ENCODE measurements around the gene APOA4. TPM values are rescaled to one million over a fixed set of nuclear protein-coding genes. Genes with fewer than 3 reads are reported as not detected.

Gene APOA4
- polyA plus RNA-seq, 1 of the 3 experiments (the other 2 are of a cell fraction) = not detected

GRCh38 chr11:116792144-116792868 lies 30.8 kb downstream of the APOA4 start:
- no peak overlapping the region for H3K4me3 ChIP-seq (ENCODE audit: low read depth in 2 of 2, low read length in 1 of 2)
- peaks cover 3% of the 10 kb centered on the region for H3K79me2 ChIP-seq (ENCODE audit: insufficient read depth)
- no peaks in the 10 kb centered on the region for H3K9me3 ChIP-seq
- no peaks in the 10 kb centered on the region for H3K27me3 ChIP-seq (ENCODE audit: insufficient read depth)
- ChIA-PET POLR2A (no interaction called here), CTCF (interaction anchor here (1.1 to 11.4 kb wide), 16 partner anchors 11 to 352 kb away, joined by 3 to 268 read pairs (median 8); partner anchors contain the start of genes APOA1, APOA4, PAFAH1B2 and SIK3)
- H3F3A ChIP-seq (replicated peaks; ENCODE audit: insufficient read depth) = peaks cover 11% of the 10 kb centered on the region
- no peaks in the 10 kb centered on the region for H4K20me1 ChIP-seq (ENCODE audit: insufficient read depth)
- H2AFZ ChIP-seq (ENCODE audit: low read depth) = no peak overlapping the region
- peak overlapping the region in 1 of 2 experiments; percentile 44; a peak in 2 of 4 replicates for H3K27ac ChIP-seq (ENCODE audit: low read depth in 2 of 2, low read length in 1 of 2)
- no peaks in the 10 kb centered on the region for H3K36me3 ChIP-seq (replicated peaks in 1 of 2; ENCODE audit: control insufficient read depth in 1 of 2, insufficient read depth in 2 of 2, low read length in 1 of 2)
- TF ChIP-seq RXRA (IDR thresholded peaks at IDR 0.05; ENCODE audit: borderline replicate concordance, low read depth) (no peak), SIN3A (IDR thresholded peaks at IDR 0.05; ENCODE audit: borderline replicate concordance, low read depth, low read length) (no peak), RCOR1 (IDR thresholded peaks at IDR 0.05; ENCODE audit: low read length) (no peak), GATA2 (CRISPR knock-in tag; IDR thresholded peaks at IDR 0.05) (no peak), FOXJ3 (CRISPR knock-in tag; IDR thresholded peaks at IDR 0.05) (no peak), RAD21 (IDR thresholded peaks at IDR 0.05; ENCODE audit: low read length) (no peak), ZBTB33 (IDR thresholded peaks at IDR 0.05; ENCODE audit: borderline replicate concordance, low read depth) (no peak), USF1 (IDR thresholded peaks at IDR 0.05; ENCODE audit: borderline replicate concordance, low read depth) (no peak), FOSL2 (IDR thresholded peaks at IDR 0.05; ENCODE audit: borderline replicate concordance, low read depth) (no peak)
- no peaks in the 10 kb centered on the region for H3K9me2 ChIP-seq
- no peak overlapping the region for H3K4me2 ChIP-seq
- no peak for DNase-seq
- peaks cover 8 to 12% of the 10 kb centered on the region in 2 experiments; a peak in 2 of 4 replicates for H3K4me1 ChIP-seq (ENCODE audit: control insufficient read depth in 1 of 2, insufficient read depth in 2 of 2, low read depth in 1 of 2, low read length in 1 of 2)
- no peak overlapping the region for H3K9ac ChIP-seq
- 81% methylated on average over 7 of the region's 8 CpGs for WGBS (ENCODE audit: low lambda C conversion rate)

DNA sequence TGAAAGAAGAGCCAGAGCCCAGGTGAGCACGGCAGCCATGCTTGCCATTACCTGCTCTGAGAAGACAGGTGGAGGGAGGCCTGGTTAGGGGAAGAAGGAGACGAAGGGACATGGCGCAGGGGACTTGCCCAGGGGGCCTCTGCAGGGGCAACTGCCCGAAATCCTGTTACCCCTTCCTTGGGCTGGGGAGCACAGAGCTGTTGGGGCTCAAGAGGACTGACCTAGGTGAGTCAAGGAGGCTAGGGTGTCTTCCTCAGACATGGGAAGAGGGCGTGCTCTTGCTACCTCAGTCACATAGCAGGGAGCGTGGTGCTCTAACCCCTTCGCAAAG lies 31.3 kb downstream of the APOA4 start, which contains the start of gene APOA5:
Gene APOA5 (minus strand): TSS at position 67 of the 331 bp plus-strand sequence. CDS start 19 bp downstream, at position 48.
- no peak for DNase-seq
- H3K9me2 ChIP-seq = no peaks in the 10 kb centered on the region
- H3F3A ChIP-seq (replicated peaks; ENCODE audit: insufficient read depth) = peaks cover 11% of the 10 kb centered on the region
- H3K27me3 ChIP-seq (ENCODE audit: insufficient read depth) = no peaks in the 10 kb centered on the region
- ChIA-PET POLR2A (interaction anchor here (1.8 kb wide), 1 partner anchor 44 kb away, joined by 9 read pairs; no protein-coding TSS in a partner anchor), CTCF (interaction anchor here (0.6 to 11.4 kb wide), 62 partner anchors 8 to 441 kb away, joined by 3 to 268 read pairs (median 5); partner anchors contain the start of genes APOA1, APOA4, PAFAH1B2 and PCSK7)
- no peak within 1 kb of the TSS for H3K9ac ChIP-seq
- no peaks in the 10 kb centered on the region for H3K9me3 ChIP-seq
- H3K79me2 ChIP-seq (ENCODE audit: insufficient read depth) = peaks cover 9% of the 10 kb centered on the region
- 84% methylated on average over 7 of the region's 7 CpGs for WGBS (ENCODE audit: low lambda C conversion rate)
- no peak within 1 kb of the TSS; a peak in 1 of 4 replicates for H3K4me3 ChIP-seq (ENCODE audit: low read depth in 2 of 2, low read length in 1 of 2)
- H3K4me1 ChIP-seq (ENCODE audit: control insufficient read depth in 1 of 2, insufficient read depth in 2 of 2, low read depth in 1 of 2, low read length in 1 of 2) = peaks cover 8 to 15% of the 10 kb centered on the region in 2 experiments; a peak in 2 of 4 replicates
- H3K4me2 ChIP-seq = no peak within 1 kb of the TSS
- H2AFZ ChIP-seq (ENCODE audit: low read depth) = no peak within 1 kb of the TSS
- peak within 1 kb of the TSS in 1 of 2 experiments; percentile 44; a peak in 2 of 4 replicates for H3K27ac ChIP-seq (ENCODE audit: low read depth in 2 of 2, low read length in 1 of 2)
- H3K36me3 ChIP-seq (replicated peaks in 1 of 2; ENCODE audit: control insufficient read depth in 1 of 2, insufficient read depth in 2 of 2, low read length in 1 of 2) = no peaks in the 10 kb centered on the region
- no peaks in the 10 kb centered on the region for H4K20me1 ChIP-seq (ENCODE audit: insufficient read depth)
- no peak for TF ChIP-seq CHD2 (IDR thresholded peaks at IDR 0.05; ENCODE audit: low read length, partially characterized antibody)
- TF ChIP-seq MXI1 (IDR thresholded peaks at IDR 0.05; ENCODE audit: low read depth, low read length) = no peak
- no peak for TF ChIP-seq SIN3A (IDR thresholded peaks at IDR 0.05; ENCODE audit: borderline replicate concordance, low read depth, low read length)
- TF ChIP-seq USF2 (IDR thresholded peaks at IDR 0.05; ENCODE audit: borderline replicate concordance, low read depth, low read length) = no peak
- no peak for TF ChIP-seq TEAD4 (IDR thresholded peaks at IDR 0.05; ENCODE audit: borderline replicate concordance, insufficient read depth)
- TF ChIP-seq, protein P1, sequence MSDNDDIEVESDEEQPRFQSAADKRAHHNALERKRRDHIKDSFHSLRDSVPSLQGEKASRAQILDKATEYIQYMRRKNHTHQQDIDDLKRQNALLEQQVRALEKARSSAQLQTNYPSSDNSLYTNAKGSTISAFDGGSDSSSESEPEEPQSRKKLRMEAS (IDR thresholded peaks at IDR 0.05; ENCODE audit: low read depth) = no peak
- TF ChIP-seq FOXM1 (IDR thresholded peaks at IDR 0.05; ENCODE audit: low read depth) = no peak
- TF ChIP-seq FOSL2 (IDR thresholded peaks at IDR 0.05; ENCODE audit: borderline replicate concordance, low read depth) = no peak
- TF ChIP-seq RXRA (IDR thresholded peaks at IDR 0.05; ENCODE audit: borderline replicate concordance, low read depth) = no peak
- TF ChIP-seq USF1 (IDR thresholded peaks at IDR 0.05; ENCODE audit: borderline replicate concordance, low read depth) = no peak
- TF ChIP-seq IRF3 (IDR thresholded peaks at IDR 0.05; ENCODE audit: low read depth, low read length) = no peak
- TF ChIP-seq, protein P2, sequence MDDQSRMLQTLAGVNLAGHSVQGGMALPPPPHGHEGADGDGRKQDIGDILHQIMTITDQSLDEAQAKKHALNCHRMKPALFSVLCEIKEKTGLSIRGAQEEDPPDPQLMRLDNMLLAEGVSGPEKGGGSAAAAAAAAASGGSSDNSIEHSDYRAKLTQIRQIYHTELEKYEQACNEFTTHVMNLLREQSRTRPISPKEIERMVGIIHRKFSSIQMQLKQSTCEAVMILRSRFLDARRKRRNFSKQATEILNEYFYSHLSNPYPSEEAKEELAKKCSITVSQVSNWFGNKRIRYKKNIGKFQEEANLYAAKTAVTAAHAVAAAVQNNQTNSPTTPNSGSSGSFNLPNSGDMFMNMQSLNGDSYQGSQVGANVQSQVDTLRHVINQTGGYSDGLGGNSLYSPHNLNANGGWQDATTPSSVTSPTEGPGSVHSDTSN (IDR thresholded peaks at IDR 0.05) = no peak
- no peak for TF ChIP-seq TCF12 (IDR thresholded peaks at IDR 0.05)

Measured in SK-N-SH (cell line).